HepG2 (cell line): ENCODE measurements around the gene CAMTA1.

Experiments
- ATF2 ChIP-seq: sonication (generic); formaldehyde crosslinking; IDR thresholded peaks from 2 replicates; pipeline ENCODE4 v1.4.0; 2020; ENCODE audit warnings: missing genetic modification reagents
- CEBPZ ChIP-seq: IDR thresholded peaks from 2 replicates; pipeline ENCODE4 v1.6.1; 2012; ENCODE audit warnings: low read length, improper control_type of control experiment
- CTCF ChIP-seq: sonication (generic); formaldehyde crosslinking; IDR thresholded peaks from 2 replicates; pipeline ENCODE4 v1.5.0; 2020; ENCODE audit warnings: mild to moderate bottlenecking, missing genetic modification reagents, moderate library complexity
- RFX1 ChIP-seq: fragments of 450-650 bp; IDR thresholded peaks from 2 replicates; pipeline ENCODE4 v1.6.1; 2017
- RXRA ChIP-seq: sonication (generic); formaldehyde crosslinking; IDR thresholded peaks from 2 replicates; pipeline ENCODE4 v1.5.1; 2020; ENCODE audit warnings: missing genetic modification reagents
- TAF1 ChIP-seq: sonication (generic); formaldehyde crosslinking; IDR thresholded peaks from 2 replicates; pipeline ENCODE4 v1.4.0; 2020; ENCODE audit warnings: missing genetic modification reagents
- ZBTB46 ChIP-seq: sonication (generic); formaldehyde crosslinking; IDR thresholded peaks from 2 replicates; pipeline ENCODE4 v1.4.0; 2020; ENCODE audit warnings: mild to moderate bottlenecking, missing genetic modification reagents, borderline replicate concordance
- ZNF274 ChIP-seq: sonication (generic); formaldehyde crosslinking; IDR thresholded peaks from 2 replicates; pipeline ENCODE4 v1.5.1; 2020; ENCODE audit warnings: mild to moderate bottlenecking, missing genetic modification reagents
- ZNF281 ChIP-seq: sonication (generic); formaldehyde crosslinking; IDR thresholded peaks from 2 replicates; pipeline ENCODE4 v1.4.0; 2020; ENCODE audit warnings: missing genetic modification reagents, borderline replicate concordance
- ZSCAN31 ChIP-seq: sonication (generic); formaldehyde crosslinking; IDR thresholded peaks from 2 replicates; pipeline ENCODE4 v1.5.0; 2020; ENCODE audit warnings: low read depth, mild to moderate bottlenecking, missing genetic modification reagents

- TF ChIP-seq RFX1: no peak
- no peak for TF ChIP-seq ZNF281 (CRISPR knock-in tag)
- TF ChIP-seq CTCF (CRISPR knock-in tag): no peak
- TF ChIP-seq ZNF274 (CRISPR knock-in tag): no peak
- TF ChIP-seq ZBTB46 (CRISPR knock-in tag): no peak
- TF ChIP-seq ZSCAN31 (CRISPR knock-in tag): no peak
- no peak for TF ChIP-seq ATF2 (CRISPR knock-in tag)
- TF ChIP-seq TAF1 (CRISPR knock-in tag): no peak
- TF ChIP-seq CEBPZ: no peak
- no peak for TF ChIP-seq RXRA (CRISPR knock-in tag)
These were observed 647.0 kb downstream of the CAMTA1 start for GRCh38 chr1:7432102-7432899.
